Measurements from ENCODE around the gene MOSPD3. TPM values are rescaled to one million over a fixed set of nuclear protein-coding genes. Genes with fewer than 3 reads are reported as not detected.

MOSPD3 gene, protein sequence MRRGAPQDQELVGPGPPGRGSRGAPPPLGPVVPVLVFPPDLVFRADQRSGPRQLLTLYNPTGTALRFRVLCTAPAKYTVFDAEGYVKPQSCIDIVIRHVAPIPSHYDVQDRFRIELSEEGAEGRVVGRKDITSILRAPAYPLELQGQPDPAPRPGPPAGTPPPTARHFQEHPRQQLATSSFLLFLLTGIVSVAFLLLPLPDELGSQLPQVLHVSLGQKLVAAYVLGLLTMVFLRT
- 7.1 and 7.9 TPM in 2 replicates for total RNA-seq

DNA sequence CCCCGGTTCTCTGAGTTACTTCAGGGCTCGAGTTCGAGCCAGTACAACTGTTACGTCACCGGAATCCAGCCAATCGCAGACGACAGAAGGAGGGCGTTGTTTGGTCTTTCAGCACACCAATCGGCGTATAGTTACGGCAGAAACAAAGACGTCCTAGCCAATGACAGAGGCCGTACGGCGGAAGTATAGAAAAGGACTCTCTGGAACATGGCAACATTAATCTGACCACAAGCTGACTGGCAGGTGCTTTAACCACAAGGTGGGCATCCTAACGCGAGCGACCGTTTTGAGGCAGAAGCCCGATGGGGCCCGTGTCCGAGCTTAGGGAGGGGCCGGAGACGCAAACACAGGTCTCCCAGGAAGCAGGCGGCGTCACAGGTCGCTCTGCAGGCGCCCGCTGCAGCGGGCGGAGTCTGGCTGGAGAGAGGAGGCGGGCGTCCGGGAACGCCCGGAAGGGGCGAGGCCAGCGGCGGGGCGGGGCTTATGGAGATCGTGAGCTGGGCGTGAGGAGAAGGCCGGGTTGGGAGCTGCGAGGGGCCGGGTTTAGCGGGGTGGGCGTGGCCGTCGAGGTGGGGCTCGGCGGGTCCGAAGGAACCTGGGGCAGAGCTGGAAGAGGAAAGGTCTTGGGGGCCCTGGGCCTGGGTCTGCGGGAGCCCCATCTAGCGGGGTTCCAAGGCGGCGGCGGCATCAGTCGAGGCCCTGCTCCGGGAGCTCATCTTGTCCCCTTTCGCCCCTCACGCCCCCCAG lies at the start of gene MOSPD3:
MOSPD3 (plus strand) TSS at position 558 of the 747 bp plus-strand sequence. CDS start 252 bp downstream, outside the sequence.

DNA sequence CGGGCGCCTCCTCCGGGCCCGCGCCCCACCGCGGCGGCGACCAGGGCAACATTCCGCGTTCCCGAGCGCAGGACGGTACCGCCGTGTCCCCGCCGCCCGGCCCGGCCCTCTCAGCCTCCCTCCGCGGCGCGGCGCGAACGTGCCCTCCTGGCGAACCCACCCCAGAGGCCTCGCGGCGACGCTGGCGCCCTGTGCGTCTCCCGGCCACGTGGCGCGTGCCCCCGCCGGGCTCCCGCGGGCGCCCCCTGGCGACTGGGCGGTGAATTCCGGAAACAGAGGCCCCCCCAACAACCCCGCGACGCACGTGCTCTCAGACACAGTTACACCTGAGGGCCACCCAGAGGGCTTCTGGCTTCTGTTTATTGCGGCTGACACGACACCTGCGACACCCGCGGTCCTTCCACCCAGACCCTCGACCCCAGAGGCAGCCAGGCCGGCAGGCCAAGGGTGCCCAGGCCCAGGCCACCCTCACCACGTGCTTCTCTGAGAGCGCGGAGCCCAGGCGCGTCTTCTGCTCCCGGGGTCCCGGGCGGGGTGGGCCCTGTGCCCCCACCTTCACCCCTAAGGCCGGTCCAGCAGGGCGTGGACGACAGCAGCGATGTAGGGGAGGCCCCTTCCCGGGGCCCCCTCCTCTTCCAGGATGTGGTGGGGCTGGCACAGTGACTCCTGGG lies 38.5 kb upstream of the MOSPD3 start, which contains the start of gene SAP25:
SAP25 (minus strand) TSS at position 210 of the 671 bp plus-strand sequence; CDS start at position 52, 158 bp downstream.

GRCh38 chr7:100585511-100586265 lies 26.7 kb upstream of the MOSPD3 start, which contains the start of gene LRCH4:
TSS of gene LRCH4 (minus strand) at chr7:100586129. CDS start at chr7:100586100, 29 bp downstream.

GRCh38 chr7:100586266-100587025 lies 25.9 kb upstream of the MOSPD3 start, which contains the start of gene FBXO24:
TSS of gene FBXO24 (plus strand) at chr7:100586328. CDS start at chr7:100586626, 298 bp downstream.

GRCh38 chr7:100641463-100641859 lies 29.1 kb downstream of the MOSPD3 start, which contains the start of gene TFR2:
TSS of gene TFR2 (minus strand) at chr7:100641552. CDS start at chr7:100641509, 43 bp downstream.

GRCh38 chr7:100655908-100656674 lies 43.8 kb downstream of the MOSPD3 start, which contains the start of gene ACTL6B:
TSS of gene ACTL6B (minus strand) at chr7:100656448. CDS start at chr7:100656354, 94 bp downstream.

Other genes with a start within 250 kb of the MOSPD3 start
- 0.15 and 0.50 TPM in 2 replicates for gene PILRA, start 239.1 kb upstream of the MOSPD3 start, total RNA-seq
- gene ZCWPW1, start 183.8 kb upstream of the MOSPD3 start, total RNA-seq = 1.2 and 1.3 TPM in 2 replicates
- gene MEPCE, start 182.7 kb upstream of the MOSPD3 start, total RNA-seq = 31.6 and 38.2 TPM in 2 replicates
- 20.7 and 23.1 TPM in 2 replicates for gene PPP1R35, start 176.0 kb upstream of the MOSPD3 start, total RNA-seq
- 0.73 and 2.6 TPM in 2 replicates for gene SPACDR, start 148.3 kb upstream of the MOSPD3 start, total RNA-seq
- 24.9 and 35.6 TPM in 2 replicates for gene TSC22D4, start 133.3 kb upstream of the MOSPD3 start, total RNA-seq
- 1.3 and 3.5 TPM in 2 replicates for gene NYAP1, start 128.6 kb upstream of the MOSPD3 start, total RNA-seq
- gene AGFG2, start 73.3 kb upstream of the MOSPD3 start, total RNA-seq = 6.1 and 8.4 TPM in 2 replicates
- not detected in 2 replicates for gene SAP25, start 38.6 kb upstream of the MOSPD3 start, total RNA-seq
- 20.5 and 21.2 TPM in 2 replicates for gene LRCH4, start 26.4 kb upstream of the MOSPD3 start, total RNA-seq
- gene FBXO24, start 26.2 kb upstream of the MOSPD3 start, total RNA-seq = 0.15 and 0.33 TPM in 2 replicates
- 179 and 311 TPM in 2 replicates for gene PCOLCE, start 10.2 kb upstream of the MOSPD3 start, total RNA-seq
- gene TFR2, start 29.0 kb downstream of the MOSPD3 start, total RNA-seq = 0.33 TPM in 1 of 2 replicates, not detected in the other
- gene ACTL6B, start 43.9 kb downstream of the MOSPD3 start, total RNA-seq = not detected in 2 replicates
- gene GNB2, start 61.2 kb downstream of the MOSPD3 start, total RNA-seq = 113 and 118 TPM in 2 replicates
- gene GIGYF1, start 81.7 kb downstream of the MOSPD3 start, total RNA-seq = 20.4 and 23.5 TPM in 2 replicates
- gene POP7, start 93.6 kb downstream of the MOSPD3 start, total RNA-seq = 31.4 and 40.1 TPM in 2 replicates
- not detected in 2 replicates for gene EPO, start 107.9 kb downstream of the MOSPD3 start, total RNA-seq
- not detected in 2 replicates for gene ZAN, start 121.1 kb downstream of the MOSPD3 start, total RNA-seq
- gene EPHB4, start 215.0 kb downstream of the MOSPD3 start, total RNA-seq = 37.7 and 64.2 TPM in 2 replicates
- 17.9 and 29.9 TPM in 2 replicates for gene SLC12A9, start 240.2 kb downstream of the MOSPD3 start, total RNA-seq